IMR-90 (cell line): Measurements from ENCODE around the gene ITGB5. TPM values are rescaled to one million over a fixed set of nuclear protein-coding genes. Genes with fewer than 3 reads are reported as not detected.

Source experiments
- ATAC-seq: fragments of 200-7000 bp; cut with Tn5 transposase; 2 replicates; pipeline ENCODE4 v1.9.1; 2020; ENCODE audit warnings: low read depth, mild to moderate bottlenecking, moderate library complexity
- BruUV-seq: library from RNA; stranded (reverse); fragments of 400-500 nt; replicated peaks from 2 replicates; lab custom pipeline; 2021; lab: Mats Ljungman, UMichigan
- CTCF ChIA-PET: fragments of 300-600 bp; formaldehyde crosslinking; extraction: SDS; loops from one replicate; lab custom pipeline; 2021; ENCODE audit warnings: antibody characterized with exemption; lab: Yijun Ruan, JAX
- POLR2A ChIA-PET: fragments of 300-600 bp; sonication (Branson Sonifier 250); formaldehyde crosslinking; loops from one replicate; lab custom pipeline; 2022; ENCODE audit warnings: antibody characterized with exemption; ENCODE audit not compliant: unreplicated experiment; lab: Charles Lee
- DNase-seq: peaks from one replicate; pipeline ENCODE4 v3.0.0; 2013
- H2AFZ ChIP-seq: replicated peaks from 2 replicates; pipeline ENCODE3; 2013; ENCODE audit warnings: low read length, mild to moderate bottlenecking; ENCODE audit not compliant: poor library complexity
- H2AK5ac ChIP-seq: 2 replicates; pipeline ENCODE4 v1.6.1; 2013; ENCODE audit warnings: low read depth, low read length, inconsistent platforms
- H2AK9ac ChIP-seq: replicated peaks from 2 replicates; pipeline ENCODE3; 2013; ENCODE audit warnings: mild to moderate bottlenecking, low read depth, low read length, moderate library complexity; ENCODE audit not compliant: poor library complexity
- H2BK120ac ChIP-seq: 2 replicates; pipeline ENCODE4 v1.6.1; 2013; ENCODE audit warnings: low read depth, low read length, inconsistent platforms
- H2BK15ac ChIP-seq: 3 replicates; pipeline ENCODE4 v1.6.1; 2013; ENCODE audit warnings: low read depth, low read length, inconsistent platforms
- H2BK20ac ChIP-seq: 2 replicates; pipeline ENCODE4 v1.6.1; 2013; ENCODE audit warnings: low read depth, mild to moderate bottlenecking, inconsistent platforms, low read length, moderate library complexity
- H2BK5ac ChIP-seq: 2 replicates; pipeline ENCODE4 v1.6.1; 2013; ENCODE audit warnings: mild to moderate bottlenecking, low read depth, low read length, inconsistent platforms; ENCODE audit not compliant: poor library complexity, severe bottlenecking
- H3K14ac ChIP-seq: replicated peaks from 2 replicates; pipeline ENCODE4 v1.6.1; 2013; ENCODE audit warnings: low read depth, low read length, inconsistent platforms
- H3K18ac ChIP-seq: 2 replicates; pipeline ENCODE4 v1.6.1; 2013; ENCODE audit warnings: low read depth, low read length, control low read depth
- H3K23ac ChIP-seq: 2 replicates; pipeline ENCODE4 v1.6.1; 2013; ENCODE audit warnings: low read depth, low read length, inconsistent platforms
- H3K27ac ChIP-seq: 2 replicates; pipeline ENCODE4 v1.5.1; 2013; ENCODE audit warnings: mild to moderate bottlenecking, control low read depth, low read length; ENCODE audit not compliant: insufficient read depth
- H3K27me3 ChIP-seq: 2 replicates; pipeline ENCODE4 v1.6.1; 2013; ENCODE audit warnings: low read length; ENCODE audit not compliant: control insufficient read depth, insufficient read depth
- H3K36me3 ChIP-seq: 2 replicates; pipeline ENCODE4 v1.6.1; 2013; ENCODE audit warnings: low read length, mixed read lengths; ENCODE audit not compliant: control insufficient read depth, insufficient read depth
- H3K4ac ChIP-seq: 2 replicates; pipeline ENCODE4 v1.6.1; 2013; ENCODE audit warnings: low read depth, low read length, inconsistent platforms
- H3K4me1 ChIP-seq: 2 replicates; pipeline ENCODE4 v1.6.1; 2013; ENCODE audit warnings: low read length, mixed read lengths; ENCODE audit not compliant: control insufficient read depth, insufficient read depth
- H3K4me2 ChIP-seq: 2 replicates; pipeline ENCODE4 v1.6.1; 2013; ENCODE audit warnings: low read depth, mild to moderate bottlenecking, control low read depth, low read length, moderate library complexity
- H3K4me3 ChIP-seq: 2 replicates; pipeline ENCODE4 v1.5.1; 2013; ENCODE audit warnings: low read depth, mild to moderate bottlenecking, control low read depth, low read length, moderate library complexity; ENCODE audit not compliant: insufficient read depth
- H3K56ac ChIP-seq: 2 replicates; pipeline ENCODE4 v1.6.1; 2013; ENCODE audit warnings: low read length, inconsistent platforms; ENCODE audit not compliant: insufficient read depth; ENCODE audit errors: extremely low read depth
- H3K79me1 ChIP-seq, 2 experiments: 2 replicates each; pipeline ENCODE4 v1.6.1; 2013; ENCODE audit warnings: low read length in 2 of 2, inconsistent platforms in 1 of 2, low read depth in 1 of 2
- H3K9ac ChIP-seq: 2 replicates; pipeline ENCODE4 v1.6.1; 2013; ENCODE audit warnings: low read depth, low read length, control low read depth
- H3K9me1 ChIP-seq: 2 replicates; pipeline ENCODE4 v1.6.1; 2013; ENCODE audit warnings: low read length, inconsistent platforms; ENCODE audit not compliant: insufficient read depth
- H3K9me3 ChIP-seq: 2 replicates; pipeline ENCODE4 v1.6.1; 2013; ENCODE audit warnings: low read length; ENCODE audit not compliant: control insufficient read depth, insufficient read depth
- H4K20me1 ChIP-seq: 2 replicates; pipeline ENCODE4 v1.6.1; 2013; ENCODE audit warnings: low read length, inconsistent platforms; ENCODE audit not compliant: insufficient read depth
- H4K5ac ChIP-seq: 2 replicates; pipeline ENCODE4 v1.6.1; 2013; ENCODE audit warnings: mild to moderate bottlenecking, low read depth, low read length, control low read depth
- H4K8ac ChIP-seq, 2 experiments: 2 replicates each; pipeline ENCODE4 v1.6.1; 2013; ENCODE audit warnings: low read depth in 2 of 2, low read length in 2 of 2, control low read depth in 1 of 2, inconsistent platforms in 1 of 2
- H4K91ac ChIP-seq: 2 replicates; pipeline ENCODE4 v1.6.1; 2013; ENCODE audit warnings: low read depth, low read length, inconsistent platforms; ENCODE audit not compliant: insufficient read depth
- BHLHE40 ChIP-seq: fragments of 150-350 bp; IDR thresholded peaks from 2 replicates; pipeline ENCODE4 v1.6.1; 2016; ENCODE audit warnings: mild to moderate bottlenecking, low read depth, low read length
- CEBPB ChIP-seq: IDR thresholded peaks from 2 replicates; pipeline ENCODE4 v1.6.1; 2012; ENCODE audit warnings: low read depth, low read length, improper control_type of control experiment
- CHD1 ChIP-seq: IDR thresholded peaks from 2 replicates; pipeline ENCODE4 v1.6.1; 2012; ENCODE audit warnings: low read depth, low read length, improper control_type of control experiment
- CTCF ChIP-seq: conservative IDR thresholded peaks from 2 replicates; pipeline ENCODE4 v1.5.1; 2012; ENCODE audit warnings: mild to moderate bottlenecking, low read depth, low read length, improper control_type of control experiment
- ELK1 ChIP-seq: fragments of 150-350 bp; IDR thresholded peaks from 2 replicates; pipeline ENCODE4 v1.6.1; 2016; ENCODE audit warnings: low read depth, mild to moderate bottlenecking, low read length, moderate library complexity, borderline replicate concordance
- FOS ChIP-seq: fragments of 150-350 bp; IDR thresholded peaks from 2 replicates; pipeline ENCODE4 v1.6.1; 2016; ENCODE audit warnings: low read depth, low read length
- MAFK ChIP-seq: IDR thresholded peaks from 2 replicates; pipeline ENCODE4 v1.6.1; 2012; ENCODE audit warnings: low read depth, low read length, improper control_type of control experiment
- MAZ ChIP-seq: IDR thresholded peaks from 2 replicates; pipeline ENCODE4 v1.6.1; 2012; ENCODE audit warnings: low read depth, mild to moderate bottlenecking, low read length, improper control_type of control experiment, moderate library complexity, borderline replicate concordance
- MXI1 ChIP-seq: IDR thresholded peaks from 2 replicates; pipeline ENCODE4 v1.6.1; 2012; ENCODE audit warnings: low read depth, mild to moderate bottlenecking, low read length, moderate library complexity, borderline replicate concordance
- NFE2L2 ChIP-seq: fragments of 150-350 bp; IDR thresholded peaks from 2 replicates; pipeline ENCODE4 v1.6.1; 2016; ENCODE audit warnings: low read depth, mild to moderate bottlenecking, low read length
- POLR2A ChIP-seq: IDR thresholded peaks from 2 replicates; pipeline ENCODE4 v1.6.1; 2012; ENCODE audit warnings: mild to moderate bottlenecking, low read depth, low read length
- RAD21 ChIP-seq: IDR thresholded peaks from 2 replicates; pipeline ENCODE4 v1.6.1; 2012; ENCODE audit warnings: low read length, improper control_type of control experiment
- RCOR1 ChIP-seq: IDR thresholded peaks from 2 replicates; pipeline ENCODE4 v1.6.1; 2012; ENCODE audit warnings: mild to moderate bottlenecking, low read length, improper control_type of control experiment; ENCODE audit not compliant: insufficient replicate concordance
- RFX5 ChIP-seq: IDR thresholded peaks from 2 replicates; pipeline ENCODE4 v1.8.0; 2012; ENCODE audit warnings: low read depth, mild to moderate bottlenecking, low read length, moderate library complexity
- SMC3 ChIP-seq: fragments of 150-350 bp; IDR thresholded peaks from 2 replicates; pipeline ENCODE4 v1.6.1; 2016; ENCODE audit warnings: low read depth, mild to moderate bottlenecking, antibody characterized with exemption, low read length, moderate library complexity
- USF2 ChIP-seq: fragments of 150-350 bp; IDR thresholded peaks from 2 replicates; pipeline ENCODE4 v1.6.1; 2017; ENCODE audit warnings: mild to moderate bottlenecking, antibody characterized with exemption, low read length, low read depth
- WGBS, 2 experiments: methylation state at CpG; one replicate each; pipeline versions ENCODE4 v1.1.5 to v1.1.7; 2013; ENCODE audit warnings: missing lambda C conversion rate in 2 of 2; ENCODE audit not compliant: insufficient read length in 1 of 2; ENCODE audit errors: extremely low coverage in 2 of 2; 5-methylcytosine and 5-hydroxymethylcytosine counted together
- dilution Hi-C: fragments of 300-500 bp; cut with HindIII; formaldehyde crosslinking; loops from one replicate; pipeline ENCODE4 v1.14.3; 2018; ENCODE audit warnings: low sequenced_read_pairs; ENCODE audit not compliant: unreplicated experiment
- in situ Hi-C: fragments of 300-500 bp; cut with MboI; formaldehyde crosslinking; loops from 3 replicates; pipeline ENCODE4 v1.14.3; 2019; ENCODE audit warnings: low sequenced_read_pairs, inconsistent platforms, mixed read lengths
- intact Hi-C: fragments of 100-400 bp; cut with micrococcal nuclease; formaldehyde crosslinking; loops from 2 replicates; pipeline ENCODE4 v1.10.0; 2022
- polyA plus RNA-seq, 3 experiments: library from polyadenylated mRNA; depleted of rRNA; stranded (reverse); fragments of >200 nt; gene quantifications; 2 replicates each; pipeline ENCODE4 v1.2.3, GENCODE V29; 2012; ENCODE audit warnings: low replicate concordance in 1 of 3
- total RNA-seq: library from RNA; depleted of rRNA; stranded (reverse); fragments of >200 nt; gene quantifications from 2 replicates; pipeline ENCODE4 v1.2.3, GENCODE V29; 2012

ITGB5 gene
- total and polyA plus RNA-seq, 2 of the 4 experiments (the other 2 are of a cell fraction) = 85.0 to 101 TPM

GRCh38 chr3:124762661-124763011, 124.5 kb downstream of the ITGB5 start:
- Histone ChIP-seq H2BK120ac (no peak overlapping the region), H2AK9ac (no peak overlapping the region), H2AFZ (no peak overlapping the region), H3K23ac (no peak overlapping the region), H3K27me3 (no peaks in the 10 kb centered on the region), H4K8ac (no peak overlapping the region), H4K20me1 (0 out of 2 replicates have a peak, but pooled peaks cover 4% of the 10 kb centered on the region), H4K5ac (no peak overlapping the region), H3K18ac (no peak overlapping the region), H3K4ac (no peak overlapping the region), H3K9me3 (no peaks in the 10 kb centered on the region), H3K79me1 (no peaks in the 10 kb centered on the region; a peak in 1 of 4 replicates), H3K4me2 (no peak overlapping the region), H3K36me3 (peaks cover 43% of the 10 kb centered on the region), H4K91ac (no peak overlapping the region), H3K4me3 (no peak overlapping the region), H3K56ac (no peak overlapping the region), H3K9me1 (0 out of 2 replicates have a peak, but pooled peaks cover 2% of the 10 kb centered on the region), H3K9ac (no peak overlapping the region), H2BK15ac (no peak overlapping the region), H3K4me1 (peaks cover 7% of the 10 kb centered on the region), H2BK20ac (no peak overlapping the region), H3K27ac (no peak overlapping the region), H2BK5ac (no peak overlapping the region), H2AK5ac (no peak overlapping the region), H3K14ac (no peak overlapping the region)
- ATAC-seq (no peak), DNase-seq (no peak)
- intact Hi-C loops (loop anchor here (5.0 kb wide), 3 partner anchors 125 to 825 kb away; partner anchors contain the start of gene ITGB5), dilution Hi-C loops (loop anchor here (25.0 kb wide), 1 partner anchor 125 kb away; the partner anchor contains the start of gene ITGB5), in situ Hi-C loops (loop anchor here (5.0 to 10.0 kb wide), 2 partner anchors 140 to 672 kb away; no protein-coding TSS in a partner anchor)
- CTCF ChIA-PET = interaction anchor here (1.0 to 1.8 kb wide), 2 partner anchors 12 to 139 kb away, joined by 3 to 6 read pairs; no protein-coding TSS in a partner anchor
- TF ChIP-seq SMC3 (no peak), RAD21 (no peak), USF2 (no peak), MAZ (no peak), RCOR1 (no peak), ELK1 (no peak), FOS (no peak), RFX5 (no peak), CEBPB (no peak), CHD1 (no peak), MAFK (no peak), MXI1 (no peak), POLR2A (no peak), NFE2L2 (no peak), BHLHE40 (no peak), CTCF (no peak)
- 60% methylated on average over 1 of the region's 4 CpGs; no CpG with 5 or more reads in 1 of the 2 experiments for WGBS, 2 experiments
- BruUV-seq = no TSS peak
- POLR2A ChIA-PET = no interaction called here
